Loucy (cell line): ENCODE measurements around the gene KCNJ18.

ENCODE experiments used
- CTCF ChIP-seq: fragments of 200-600 bp; sonication (generic); conservative IDR thresholded peaks from 2 replicates; pipeline ENCODE4 v1.5.1; 2014; ENCODE audit warnings: mild to moderate bottlenecking, antibody characterized with exemption, low read length
- EZH2phosphoT487 ChIP-seq: fragments of 200-600 bp; IDR thresholded peaks from 2 replicates; pipeline ENCODE4 v1.6.1; 2018; ENCODE audit warnings: antibody characterized with exemption, mild to moderate bottlenecking, moderate library complexity, borderline replicate concordance

GRCh38 chr17:21688293-21688949, 3.9 kb upstream of the KCNJ18 start:
- TF ChIP-seq CTCF, result no peak
- TF ChIP-seq EZH2phosphoT487, result no peak
